GM18502 (cell line): ENCODE measurements around the gene ETV6.
"Not testable (repeated sequence)": the region's sequence is repeated elsewhere in the genome, so short reads cannot be mapped to it uniquely, and the experiment has no call there.

Experiments used
- ATAC-seq: cut with Tn5 transposase; IDR thresholded peaks from one replicate; pipeline ENCODE4 v1.9.1; 2021; ENCODE audit warnings: mild to moderate bottlenecking; ENCODE audit not compliant: unreplicated experiment, poor library complexity

The ETV6 gene

GRCh38 chr12:11666131-11667050, 16.9 kb downstream of the ETV6 start:
- no peak for ATAC-seq

- ATAC-seq, result no peak
Observed at GRCh38 chr12:11667171-11667570, 17.7 kb downstream of the ETV6 start.

GRCh38 chr12:11668611-11669010, 19.1 kb downstream of the ETV6 start:
- ATAC-seq, result no peak

- no peak for ATAC-seq
Observed at GRCh38 chr12:11669348-11669747, 19.9 kb downstream of the ETV6 start.

- ATAC-seq, result no peak
Observed at GRCh38 chr12:11672256-11673191, 23.1 kb downstream of the ETV6 start.

- no peak for ATAC-seq
Observed at GRCh38 chr12:11673666-11674461, 24.4 kb downstream of the ETV6 start.

- no peak for ATAC-seq
Observed at GRCh38 chr12:11674894-11675390, 25.5 kb downstream of the ETV6 start.

GRCh38 chr12:11676052-11676451, 26.6 kb downstream of the ETV6 start:
- ATAC-seq, result no peak

- ATAC-seq, result no peak
Observed at GRCh38 chr12:11677093-11677492, 27.6 kb downstream of the ETV6 start.

- ATAC-seq, result no peak
Observed at GRCh38 chr12:11677752-11678151, 28.3 kb downstream of the ETV6 start.

- ATAC-seq, result no peak
Observed at GRCh38 chr12:11678781-11679180, 29.3 kb downstream of the ETV6 start.

- no peak for ATAC-seq
Observed at GRCh38 chr12:11681207-11681606, 31.7 kb downstream of the ETV6 start.

GRCh38 chr12:11681695-11682094, 32.2 kb downstream of the ETV6 start:
- not testable (repeated sequence) for ATAC-seq

- no peak for ATAC-seq
Observed at GRCh38 chr12:11684393-11684792, 34.9 kb downstream of the ETV6 start.

GRCh38 chr12:11684811-11685210, 35.3 kb downstream of the ETV6 start:
- ATAC-seq, result no peak

- ATAC-seq, result no peak
Observed at GRCh38 chr12:11685316-11685715, 35.8 kb downstream of the ETV6 start.

- no peak for ATAC-seq
Observed at GRCh38 chr12:11685716-11686115, 36.2 kb downstream of the ETV6 start.

- no peak for ATAC-seq
Observed at GRCh38 chr12:11686120-11686519, 36.6 kb downstream of the ETV6 start.

GRCh38 chr12:11687528-11687927, 38.1 kb downstream of the ETV6 start:
- no peak for ATAC-seq

- no peak for ATAC-seq
Observed at GRCh38 chr12:11688379-11688778, 38.9 kb downstream of the ETV6 start.
